Measurements from ENCODE around the gene LDLRAD3.

Gene LDLRAD3

GRCh38 chr11:36088266-36088972 lies 144.6 kb downstream of the LDLRAD3 start:
- H3K4me1 ChIP-seq (ENCODE audit: insufficient read depth, low read length), result no peaks in the 10 kb centered on the region
- ATAC-seq (ENCODE audit: insufficient read depth, low read depth) (no peak), DNase-seq (no peak)
- H3K4me3 ChIP-seq (ENCODE audit: low read depth in 1 of 2, low read length in 2 of 2), result no peak overlapping the region
- H3K79me2 ChIP-seq (ENCODE audit: insufficient read depth, low read length), result no peaks in the 10 kb centered on the region
- TF ChIP-seq EZH2 (IDR thresholded peaks at IDR 0.05; ENCODE audit: borderline replicate concordance, low read depth, low read length, severe bottlenecking), result no peak
- no peak for TF ChIP-seq CTCF (IDR thresholded peaks at IDR 0.05; ENCODE audit: borderline replicate concordance, extremely low read depth, low read length, poor library complexity, severe bottlenecking)
- H3K4me2 ChIP-seq (ENCODE audit: insufficient read depth, low read length), result no peak overlapping the region
- H3K27ac ChIP-seq (ENCODE audit: low read length), result no peak overlapping the region
- H4K20me1 ChIP-seq (ENCODE audit: insufficient read depth, low read length), result no peaks in the 10 kb centered on the region
- H3K27me3 ChIP-seq (ENCODE audit: insufficient read depth, low read length, poor library complexity), result no peaks in the 10 kb centered on the region
- no peaks in the 10 kb centered on the region for H3K36me3 ChIP-seq (ENCODE audit: insufficient read depth, low read length)
- H3K9ac ChIP-seq (ENCODE audit: low read depth, low read length), result no peak overlapping the region
- peaks cover under 1% of the 10 kb centered on the region for H3K9me3 ChIP-seq (ENCODE audit: insufficient read depth, low read length, severe bottlenecking)
- H2AFZ ChIP-seq (ENCODE audit: low read depth, low read length), result no peak overlapping the region

- no peak overlapping the region for H3K9ac ChIP-seq (ENCODE audit: low read depth, low read length)
Observed at GRCh38 chr11:36089920-36090319, 146.1 kb downstream of the LDLRAD3 start.

GRCh38 chr11:36090356-36091109 lies 146.7 kb downstream of the LDLRAD3 start:
- Histone ChIP-seq H3K27me3 (ENCODE audit: insufficient read depth, low read length, poor library complexity) (no peaks in the 10 kb centered on the region), H3K79me2 (ENCODE audit: insufficient read depth, low read length) (no peaks in the 10 kb centered on the region), H3K4me1 (ENCODE audit: insufficient read depth, low read length) (no peaks in the 10 kb centered on the region), H3K4me2 (ENCODE audit: insufficient read depth, low read length) (no peak overlapping the region), H3K27ac (ENCODE audit: low read length) (no peak overlapping the region), H3K9me3 (ENCODE audit: insufficient read depth, low read length, severe bottlenecking) (peaks cover 7% of the 10 kb centered on the region), H3K9ac (ENCODE audit: low read depth, low read length) (no peak overlapping the region), H3K4me3 (ENCODE audit: low read depth in 1 of 2, low read length in 2 of 2) (no peak overlapping the region), H2AFZ (ENCODE audit: low read depth, low read length) (no peak overlapping the region), H3K36me3 (ENCODE audit: insufficient read depth, low read length) (no peaks in the 10 kb centered on the region), H4K20me1 (ENCODE audit: insufficient read depth, low read length) (no peaks in the 10 kb centered on the region)
- no peak for TF ChIP-seq CTCF (IDR thresholded peaks at IDR 0.05; ENCODE audit: borderline replicate concordance, extremely low read depth, low read length, poor library complexity, severe bottlenecking)
- no peak for ATAC-seq (ENCODE audit: insufficient read depth, low read depth)
- DNase-seq, result no peak

More at GRCh38 chr11:36089920-36090319, 146.1 kb downstream of the LDLRAD3 start:
- no peak for DNase-seq
- H3K27ac ChIP-seq (ENCODE audit: low read length), result no peak overlapping the region
- H3K4me3 ChIP-seq (ENCODE audit: low read depth in 1 of 2, low read length in 2 of 2), result no peak overlapping the region
- no peaks in the 10 kb centered on the region for H3K27me3 ChIP-seq (ENCODE audit: insufficient read depth, low read length, poor library complexity)
- peaks cover 7% of the 10 kb centered on the region for H3K9me3 ChIP-seq (ENCODE audit: insufficient read depth, low read length, severe bottlenecking)
- H3K36me3 ChIP-seq (ENCODE audit: insufficient read depth, low read length), result no peaks in the 10 kb centered on the region
- no peaks in the 10 kb centered on the region for H3K4me1 ChIP-seq (ENCODE audit: insufficient read depth, low read length)
- H3K4me2 ChIP-seq (ENCODE audit: insufficient read depth, low read length), result no peak overlapping the region
- H4K20me1 ChIP-seq (ENCODE audit: insufficient read depth, low read length), result no peaks in the 10 kb centered on the region
- ATAC-seq (ENCODE audit: insufficient read depth, low read depth), result no peak
- no peak overlapping the region for H2AFZ ChIP-seq (ENCODE audit: low read depth, low read length)
- TF ChIP-seq EZH2 (IDR thresholded peaks at IDR 0.05; ENCODE audit: borderline replicate concordance, low read depth, low read length, severe bottlenecking) (no peak), CTCF (IDR thresholded peaks at IDR 0.05; ENCODE audit: borderline replicate concordance, extremely low read depth, low read length, poor library complexity, severe bottlenecking) (no peak)
- no peaks in the 10 kb centered on the region for H3K79me2 ChIP-seq (ENCODE audit: insufficient read depth, low read length)

Measured in DND-41 (cell line).